DND-41 (cell line): Measurements from ENCODE around the gene TRIM15.

Source experiments
- ATAC-seq: fragments of 200-7000 bp; cut with Tn5 transposase; 3 replicates; pipeline ENCODE4 v1.9.1; 2021; ENCODE audit warnings: low read depth; ENCODE audit not compliant: insufficient read depth
- DNase-seq: peaks from one replicate; pipeline ENCODE4 v3.0.0-alpha.2; 2020
- H2AFZ ChIP-seq: 2 replicates; pipeline ENCODE4 v1.6.0; 2012; ENCODE audit warnings: low read depth, low read length
- H3K27ac ChIP-seq: 2 replicates; pipeline ENCODE4 v1.5.1; 2012; ENCODE audit warnings: low read length, inconsistent platforms
- H3K27me3 ChIP-seq: fragments of 200-600 bp; sonication (generic); 2 replicates; pipeline ENCODE4 v1.6.0; 2012; ENCODE audit warnings: low read length, mild to moderate bottlenecking, inconsistent platforms; ENCODE audit not compliant: insufficient read depth, poor library complexity
- H3K36me3 ChIP-seq: 2 replicates; pipeline ENCODE4 v1.5.1; 2012; ENCODE audit warnings: low read length, inconsistent platforms; ENCODE audit not compliant: insufficient read depth
- H3K4me1 ChIP-seq: 2 replicates; pipeline ENCODE4 v1.5.1; 2012; ENCODE audit warnings: mild to moderate bottlenecking, low read length; ENCODE audit not compliant: insufficient read depth
- H3K4me2 ChIP-seq: 2 replicates; pipeline ENCODE4 v1.6.0; 2012; ENCODE audit warnings: mild to moderate bottlenecking, moderate library complexity, low read length, inconsistent platforms; ENCODE audit not compliant: insufficient read depth
- H3K4me3 ChIP-seq, 2 experiments: fragments of 200-600 bp in 1 of 2; shearing (Covaris generic) in 1 of 2; 2 replicates each; pipeline ENCODE4 v1.5.1; 2012 to 2016; ENCODE audit warnings: inconsistent platforms in 2 of 2, low read length in 2 of 2, mild to moderate bottlenecking in 2 of 2, low read depth in 1 of 2, moderate library complexity in 1 of 2
- H3K79me2 ChIP-seq: 2 replicates; pipeline ENCODE4 v1.6.0; 2012; ENCODE audit warnings: low read length, inconsistent platforms; ENCODE audit not compliant: insufficient read depth
- H3K9ac ChIP-seq: 2 replicates; pipeline ENCODE4 v1.6.0; 2012; ENCODE audit warnings: low read depth, mild to moderate bottlenecking, inconsistent platforms, low read length, moderate library complexity
- H3K9me3 ChIP-seq: 2 replicates; pipeline ENCODE4 v1.5.1; 2012; ENCODE audit warnings: low read length, moderate library complexity, mild to moderate bottlenecking, inconsistent platforms; ENCODE audit not compliant: insufficient read depth, severe bottlenecking
- H4K20me1 ChIP-seq: 2 replicates; pipeline ENCODE4 v1.6.0; 2012; ENCODE audit warnings: low read length; ENCODE audit not compliant: insufficient read depth
- CTCF ChIP-seq: IDR thresholded peaks from 2 replicates; pipeline ENCODE4 v1.5.1; 2012; ENCODE audit warnings: borderline replicate concordance, low read length, moderate library complexity, mild to moderate bottlenecking; ENCODE audit not compliant: poor library complexity, severe bottlenecking; ENCODE audit errors: extremely low read depth
- EZH2 ChIP-seq: IDR thresholded peaks from 3 replicates; pipeline ENCODE4 v1.6.1; 2012; ENCODE audit warnings: borderline replicate concordance, low read depth, mild to moderate bottlenecking, moderate library complexity, low read length, inconsistent platforms; ENCODE audit not compliant: severe bottlenecking

Gene TRIM15

DNA sequence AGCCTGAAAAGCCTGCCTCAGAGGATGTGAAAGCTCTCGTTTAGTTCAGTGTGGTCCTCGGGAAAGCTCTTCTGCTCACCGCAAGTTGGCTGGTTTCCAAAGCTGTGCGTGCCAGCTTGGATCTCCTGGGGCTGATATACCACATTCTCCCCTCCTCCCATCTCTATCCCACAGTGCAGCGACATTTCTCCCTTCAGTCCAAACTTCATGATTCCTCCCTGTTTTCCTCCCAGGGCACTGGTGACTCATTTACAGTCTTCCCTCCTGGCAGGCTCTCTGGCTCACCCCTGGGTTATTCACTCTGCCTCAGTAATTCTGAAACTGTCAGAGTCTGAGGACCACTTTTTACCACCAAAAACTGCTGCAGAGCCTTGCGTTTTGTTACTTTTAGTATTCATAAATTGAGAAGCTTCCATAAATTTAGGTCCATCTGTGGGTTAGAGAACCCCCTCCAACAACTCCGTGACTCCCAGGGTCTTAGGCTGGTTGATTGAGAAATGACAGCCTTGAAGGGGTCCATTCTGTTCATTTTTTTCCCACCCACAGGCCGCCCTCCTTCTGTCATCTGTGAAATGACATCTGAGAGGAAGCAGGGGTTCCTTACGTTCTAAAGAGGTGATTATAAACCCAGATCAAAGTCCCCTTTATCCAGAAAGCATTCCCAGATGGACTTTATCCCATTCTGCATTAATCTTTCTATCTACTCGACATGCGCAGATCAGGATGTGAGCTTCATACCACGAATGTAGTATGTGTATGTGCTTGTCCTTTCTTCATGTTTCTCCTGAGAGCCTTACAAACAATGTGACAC is 8.4 kb upstream of the TRIM15 start:
- ATAC-seq (no peak), DNase-seq (no peak)
- Histone ChIP-seq H3K36me3 (no peaks in the 10 kb centered on the region), H3K9ac (no peak overlapping the region), H4K20me1 (peaks cover 2% of the 10 kb centered on the region; the same call in 1 of the 2 replicates), H3K4me3 (no peak overlapping the region), H3K4me1 (no peaks in the 10 kb centered on the region), H3K27ac (no peak overlapping the region), H3K27me3 (peaks cover 28% of the 10 kb centered on the region), H3K79me2 (no peaks in the 10 kb centered on the region), H3K4me2 (no peak overlapping the region), H2AFZ (no peak overlapping the region), H3K9me3 (no peaks in the 10 kb centered on the region)
- TF ChIP-seq CTCF = no peak
- TF ChIP-seq EZH2 = no peak

GRCh38 chr6:30155520-30156261 is 7.7 kb upstream of the TRIM15 start:
- Histone ChIP-seq H3K36me3 (no peaks in the 10 kb centered on the region), H3K4me2 (no peak overlapping the region), H3K4me3 (no peak overlapping the region), H3K9me3 (no peaks in the 10 kb centered on the region), H2AFZ (no peak overlapping the region), H3K27me3 (peaks cover 23% of the 10 kb centered on the region), H3K9ac (no peak overlapping the region), H3K4me1 (no peaks in the 10 kb centered on the region), H3K27ac (no peak overlapping the region), H3K79me2 (no peaks in the 10 kb centered on the region), H4K20me1 (peaks cover 2% of the 10 kb centered on the region; the same call in 1 of the 2 replicates)
- TF ChIP-seq EZH2 = no peak
- no peak for TF ChIP-seq CTCF
- ATAC-seq = no peak
- no peak for DNase-seq

DNA sequence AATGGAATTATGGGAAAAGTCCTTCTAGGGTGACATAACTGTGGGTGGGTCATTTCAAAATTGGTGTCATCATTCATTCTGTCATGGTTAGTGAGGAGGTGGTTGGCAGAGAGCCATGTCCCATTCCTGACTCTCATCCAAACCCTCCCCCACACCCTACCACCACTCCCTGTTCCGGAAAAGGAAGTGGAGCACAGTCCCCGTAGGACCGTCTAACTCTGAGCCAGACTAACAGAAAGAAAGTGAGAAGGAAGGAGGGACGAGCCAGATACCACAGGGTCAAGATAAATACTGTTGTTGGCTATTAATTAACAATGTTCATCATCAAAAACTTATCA is 7.1 kb upstream of the TRIM15 start:
- H3K9ac ChIP-seq = no peak overlapping the region
- H3K4me2 ChIP-seq = no peak overlapping the region
- no peak overlapping the region for H3K4me3 ChIP-seq
- no peak overlapping the region for H2AFZ ChIP-seq
- no peaks in the 10 kb centered on the region for H3K9me3 ChIP-seq
- no peaks in the 10 kb centered on the region for H3K4me1 ChIP-seq
- no peak overlapping the region for H3K27ac ChIP-seq
- TF ChIP-seq CTCF = no peak
- no peak for TF ChIP-seq EZH2
- no peak for DNase-seq
- peaks cover 23% of the 10 kb centered on the region for H3K27me3 ChIP-seq
- peaks cover 2% of the 10 kb centered on the region; the same call in 1 of the 2 replicates for H4K20me1 ChIP-seq
- no peak for ATAC-seq
- no peaks in the 10 kb centered on the region for H3K36me3 ChIP-seq
- H3K79me2 ChIP-seq = no peaks in the 10 kb centered on the region
